ENCODE results near the gene PLEKHM3.

Gene PLEKHM3

GRCh38 chr2:207991944-207992343 is 33.4 kb downstream of the PLEKHM3 start:
- TF ChIP-seq MAX (IDR thresholded peaks at IDR 0.05) (no peak), ZBTB7A (IDR thresholded peaks at IDR 0.05; ENCODE audit: low read depth) (no peak), USF1 (IDR thresholded peaks at IDR 0.05) (no peak), TCF12 (IDR thresholded peaks at IDR 0.05; ENCODE audit: low read depth) (no peak)

GRCh38 chr2:207990784-207991183 is 34.5 kb downstream of the PLEKHM3 start:
- no peak for TF ChIP-seq EP300 (IDR thresholded peaks at IDR 0.05; ENCODE audit: borderline replicate concordance)
- no peak for TF ChIP-seq REST (IDR thresholded peaks at IDR 0.05; ENCODE audit: low read depth)
- TF ChIP-seq TAF1 (IDR thresholded peaks at IDR 0.05; ENCODE audit: low read depth) = no peak
- TF ChIP-seq TCF12 (IDR thresholded peaks at IDR 0.05; ENCODE audit: low read depth) = no peak
- no peak for TF ChIP-seq USF1 (IDR thresholded peaks at IDR 0.05)
- TF ChIP-seq MAX (IDR thresholded peaks at IDR 0.05) = no peak
- no peak for TF ChIP-seq CREB1 (IDR thresholded peaks at IDR 0.05; ENCODE audit: low read depth)
- no peak for TF ChIP-seq ZBTB7A (IDR thresholded peaks at IDR 0.05; ENCODE audit: low read depth)
- no peak for TF ChIP-seq FOXM1 (IDR thresholded peaks at IDR 0.05; ENCODE audit: borderline replicate concordance, low read depth)
- TF ChIP-seq TEAD4 (IDR thresholded peaks at IDR 0.05) = no peak
- TF ChIP-seq YY1 (IDR thresholded peaks at IDR 0.05; ENCODE audit: low read depth) = no peak
- TF ChIP-seq RAD21 (IDR thresholded peaks at IDR 0.05; ENCODE audit: low read depth) = no peak
- TF ChIP-seq CEBPB (IDR thresholded peaks at IDR 0.05) = no peak
- no peak for TF ChIP-seq NFIC (IDR thresholded peaks at IDR 0.05)

GRCh38 chr2:207988975-207989374 is 36.4 kb downstream of the PLEKHM3 start:
- TF ChIP-seq FOXM1 (IDR thresholded peaks at IDR 0.05; ENCODE audit: borderline replicate concordance, low read depth) = no peak
- TF ChIP-seq RAD21 (IDR thresholded peaks at IDR 0.05; ENCODE audit: low read depth) = no peak
- no peak for TF ChIP-seq NFIC (IDR thresholded peaks at IDR 0.05)
- no peak for TF ChIP-seq CEBPB (IDR thresholded peaks at IDR 0.05)
- TF ChIP-seq TEAD4 (IDR thresholded peaks at IDR 0.05) = no peak
- no peak for TF ChIP-seq USF1 (IDR thresholded peaks at IDR 0.05)
- TF ChIP-seq CREB1 (IDR thresholded peaks at IDR 0.05; ENCODE audit: low read depth) = no peak
- TF ChIP-seq ZBTB7A (IDR thresholded peaks at IDR 0.05; ENCODE audit: low read depth) = no peak
- TF ChIP-seq REST (IDR thresholded peaks at IDR 0.05; ENCODE audit: low read depth) = no peak
- no peak for TF ChIP-seq EP300 (IDR thresholded peaks at IDR 0.05; ENCODE audit: borderline replicate concordance)
- TF ChIP-seq YY1 (IDR thresholded peaks at IDR 0.05; ENCODE audit: low read depth) = no peak
- TF ChIP-seq EGR1 (IDR thresholded peaks at IDR 0.05) = no peak
- no peak for TF ChIP-seq TAF1 (IDR thresholded peaks at IDR 0.05; ENCODE audit: low read depth)
- no peak for TF ChIP-seq MAX (IDR thresholded peaks at IDR 0.05)

- TF ChIP-seq NFIC (IDR thresholded peaks at IDR 0.05) (no peak), CREB1 (IDR thresholded peaks at IDR 0.05; ENCODE audit: low read depth) (no peak), REST (IDR thresholded peaks at IDR 0.05; ENCODE audit: low read depth) (no peak), EP300 (IDR thresholded peaks at IDR 0.05; ENCODE audit: borderline replicate concordance) (no peak), YY1 (IDR thresholded peaks at IDR 0.05; ENCODE audit: low read depth) (no peak), ZBTB7A (IDR thresholded peaks at IDR 0.05; ENCODE audit: low read depth) (no peak), FOXM1 (IDR thresholded peaks at IDR 0.05; ENCODE audit: borderline replicate concordance, low read depth) (no peak)
These were observed 38.2 kb downstream of the PLEKHM3 start for GRCh38 chr2:207987025-207987716.
